Occipital lobe (tissue), 2 donors: Measurements from ENCODE around the gene FBXO44. TPM values are rescaled to one million over a fixed set of nuclear protein-coding genes. Genes with fewer than 3 reads are reported as not detected.
A peak's percentile ranks its signal among the peaks of the same experiment; 100 is the strongest.

Experiments
- DNase-seq: peaks from one replicate; lab custom pipeline; 2025; lab: John Stamatoyannopoulos, UW
- total RNA-seq: library from RNA; depleted of rRNA; stranded (reverse); fragments of >200 nt; gene quantifications from one replicate; pipeline ENCODE4 v1.2.3, GENCODE V29; 2014

Gene FBXO44
- total RNA-seq, 1 donor from 2014 or later = 30.3 TPM

DNA sequence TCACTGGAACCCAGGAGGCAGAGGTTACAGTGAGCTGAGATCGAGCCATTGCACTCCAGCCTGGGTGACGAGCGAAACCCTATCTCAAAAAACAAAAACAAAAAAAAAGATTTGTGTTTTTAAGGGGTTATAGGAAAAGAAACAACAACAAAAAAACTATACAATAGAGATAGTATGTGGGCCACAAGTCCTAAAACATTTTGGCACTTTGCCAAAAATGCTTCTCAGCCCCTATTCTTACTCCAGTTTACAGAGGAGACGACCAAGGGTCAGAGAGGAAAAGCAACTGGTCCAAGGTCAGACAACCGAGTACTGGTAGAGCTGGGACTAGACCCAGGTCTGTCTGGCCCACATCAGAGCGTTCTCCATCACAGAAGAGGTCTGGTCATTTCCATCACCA lies 3.0 kb downstream of the FBXO44 start:
- no peak for DNase-seq

DNA sequence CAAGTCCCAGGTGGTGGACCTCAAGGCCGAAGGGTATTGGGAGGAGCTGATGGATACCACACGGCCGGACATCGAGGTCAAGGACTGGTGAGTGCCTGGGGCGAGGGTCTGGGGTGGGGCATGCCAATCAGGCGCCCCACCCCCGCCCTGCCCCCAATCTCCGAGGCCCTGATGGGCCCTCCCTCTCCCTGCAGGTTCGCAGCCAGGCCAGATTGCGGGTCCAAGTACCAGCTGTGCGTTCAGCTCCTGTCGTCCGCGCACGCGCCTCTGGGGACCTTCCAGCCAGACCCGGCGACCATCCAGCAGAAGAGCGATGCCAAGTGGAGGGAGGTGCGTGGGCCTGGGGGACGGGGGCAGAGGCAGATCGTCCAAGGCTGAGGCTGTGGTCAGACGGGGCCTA lies 3.9 kb downstream of the FBXO44 start:
- no peak for DNase-seq

DNA sequence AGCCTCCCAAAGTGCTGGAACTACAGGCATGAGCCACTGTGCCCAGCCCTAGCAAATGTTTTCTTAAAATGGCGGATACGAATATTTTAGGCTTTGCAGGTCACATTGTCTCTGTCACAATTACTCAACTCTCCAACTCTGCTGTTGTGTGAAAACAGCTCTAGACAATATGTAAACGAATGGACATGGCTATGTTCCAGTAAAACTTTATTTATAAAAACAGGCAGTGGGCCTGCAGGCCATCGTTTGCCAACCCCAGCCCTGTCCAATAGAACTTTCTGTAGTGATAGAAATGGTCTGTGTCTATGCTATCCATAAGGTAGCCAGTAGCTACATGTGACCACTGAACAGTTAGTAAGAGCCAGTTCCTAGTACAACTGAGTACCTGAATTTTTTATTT lies 5.1 kb downstream of the FBXO44 start:
- DNase-seq = no peak

DNA sequence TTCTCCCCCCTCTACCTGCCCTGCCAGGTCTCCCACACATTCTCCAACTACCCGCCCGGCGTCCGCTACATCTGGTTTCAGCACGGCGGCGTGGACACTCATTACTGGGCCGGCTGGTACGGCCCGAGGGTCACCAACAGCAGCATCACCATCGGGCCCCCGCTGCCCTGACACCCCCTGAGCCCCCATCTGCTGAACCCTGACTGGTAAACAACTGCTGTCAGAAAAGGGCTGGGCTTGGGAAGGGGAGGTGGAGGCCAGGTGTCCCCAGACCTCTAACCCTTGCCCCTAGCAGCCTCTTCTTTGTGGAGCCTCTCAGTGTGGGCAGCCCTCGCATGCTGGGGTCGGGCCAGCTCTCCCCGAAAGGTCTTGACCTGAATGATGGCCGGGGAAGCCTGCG lies 6.4 kb downstream of the FBXO44 start:
- DNase-seq = no peak

DNA sequence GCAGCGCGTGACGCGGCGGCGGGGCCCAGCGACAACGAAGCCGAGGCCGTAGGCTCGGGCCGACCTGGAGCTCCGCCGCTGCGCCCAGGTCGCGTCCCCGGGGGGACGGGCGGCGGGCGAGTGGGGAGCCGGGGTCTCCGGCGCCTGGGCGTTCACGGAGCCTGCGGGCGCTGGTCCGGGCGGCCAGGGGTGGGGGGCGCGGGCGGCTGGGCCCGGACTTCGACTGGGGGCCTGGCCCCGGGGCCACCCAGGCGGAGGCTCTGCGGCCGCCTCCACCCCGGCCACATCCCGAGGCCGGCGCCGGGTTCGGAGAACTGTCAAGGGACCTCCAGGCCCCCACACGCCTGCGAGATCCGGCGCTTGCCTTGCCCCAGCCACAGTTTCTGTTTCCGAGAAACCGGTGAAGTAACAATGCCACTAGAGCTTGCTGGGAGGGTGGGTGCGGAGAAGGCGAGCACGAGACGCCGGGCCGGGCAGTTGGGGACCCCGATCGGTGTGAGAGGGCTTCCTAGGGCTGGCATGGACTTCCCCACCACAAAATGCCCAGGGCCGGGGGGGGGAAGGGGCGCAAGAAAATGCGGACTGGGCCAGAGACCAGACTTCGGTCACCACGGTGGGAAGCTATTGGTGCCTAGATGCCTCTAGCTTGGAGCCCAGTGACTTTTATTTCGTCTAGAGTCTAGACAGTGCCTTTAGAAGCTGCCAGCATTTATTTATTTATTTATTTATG lies 9.8 kb downstream of the FBXO44 start:
- no peak for DNase-seq

DNA sequence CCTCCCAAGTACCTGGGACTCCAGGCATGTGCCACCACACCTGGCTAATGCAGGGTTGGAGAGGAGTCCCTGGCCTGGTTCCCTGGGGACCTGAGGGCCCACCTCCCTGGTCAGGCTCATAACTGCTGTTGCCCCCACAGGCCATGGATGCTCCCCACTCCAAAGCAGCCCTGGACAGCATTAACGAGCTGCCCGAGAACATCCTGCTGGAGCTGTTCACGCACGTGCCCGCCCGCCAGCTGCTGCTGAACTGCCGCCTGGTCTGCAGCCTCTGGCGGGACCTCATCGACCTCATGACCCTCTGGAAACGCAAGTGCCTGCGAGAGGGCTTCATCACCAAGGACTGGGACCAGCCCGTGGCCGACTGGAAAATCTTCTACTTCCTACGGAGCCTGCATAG lies 13.8 kb downstream of the FBXO44 start:
- DNase-seq = no peak

DNA sequence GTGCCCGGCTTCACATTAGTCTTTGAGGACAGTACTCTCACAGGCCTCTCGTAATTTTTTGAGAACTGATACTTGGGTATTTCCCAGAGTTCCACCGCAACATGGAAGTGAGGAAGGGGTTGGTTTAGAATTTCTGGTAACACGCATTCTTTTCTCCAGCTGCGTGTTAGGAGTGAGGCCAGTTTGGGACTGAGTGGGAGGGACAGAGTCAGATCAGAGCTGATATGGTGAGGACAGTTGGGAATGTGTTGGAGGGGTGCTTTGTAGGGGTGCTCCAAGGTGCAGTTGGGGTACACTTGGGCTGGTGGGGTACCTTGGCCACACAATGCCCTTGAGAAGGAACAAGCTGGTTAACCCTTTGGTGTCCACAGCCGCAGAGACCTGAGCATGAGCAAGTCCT lies 16.1 kb downstream of the FBXO44 start:
- DNase-seq = no peak

DNA sequence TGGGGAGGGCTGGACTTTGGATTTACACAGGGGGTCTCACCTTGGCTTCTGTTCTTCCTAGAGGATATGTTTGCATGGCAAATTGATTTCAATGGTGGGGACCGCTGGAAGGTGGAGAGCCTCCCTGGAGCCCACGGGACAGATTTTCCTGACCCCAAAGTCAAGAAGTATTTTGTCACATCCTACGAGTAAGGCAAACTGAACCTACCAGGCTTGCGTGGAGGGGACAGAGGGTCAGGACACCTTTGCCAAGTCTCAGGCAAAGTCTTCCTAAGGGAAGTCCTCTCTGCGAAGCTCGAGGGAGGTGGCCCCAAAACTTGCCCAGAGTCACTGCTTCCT lies 16.5 kb downstream of the FBXO44 start:
- no peak for DNase-seq

DNA sequence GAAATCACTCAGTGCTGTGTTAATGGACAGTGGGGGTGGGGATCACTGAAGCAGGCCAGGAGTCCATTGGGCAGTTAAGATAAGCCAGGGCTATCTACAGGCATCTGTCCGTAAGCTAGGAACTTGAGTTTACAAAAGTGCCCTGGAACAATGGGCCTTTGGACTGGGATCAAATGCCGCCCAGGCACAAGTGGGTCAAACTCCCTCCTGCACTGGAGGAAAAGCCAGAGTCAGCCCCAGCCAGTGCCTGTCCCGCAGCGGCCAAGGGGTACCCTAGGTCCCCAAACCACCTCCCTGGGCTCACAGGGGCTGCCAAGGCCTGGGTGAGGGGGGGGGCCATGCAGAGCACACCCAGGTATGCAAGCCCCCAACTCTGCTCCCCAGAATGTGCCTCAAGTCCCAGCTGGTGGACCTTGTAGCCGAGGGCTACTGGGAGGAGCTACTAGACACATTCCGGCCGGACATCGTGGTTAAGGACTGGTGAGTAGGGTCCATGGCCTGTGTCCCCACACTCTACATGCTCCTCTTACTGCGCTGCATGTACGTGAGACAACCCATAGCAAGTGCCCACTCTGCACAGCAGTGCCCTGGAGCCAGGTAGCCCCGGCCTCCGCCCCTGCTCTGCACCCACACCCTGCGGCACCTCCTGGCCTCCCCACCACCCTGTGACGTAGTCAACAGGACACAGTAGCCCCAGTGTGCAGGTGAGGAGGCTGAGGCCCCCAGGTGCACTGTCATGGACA lies 17.0 kb downstream of the FBXO44 start:
- DNase-seq = no peak

DNA sequence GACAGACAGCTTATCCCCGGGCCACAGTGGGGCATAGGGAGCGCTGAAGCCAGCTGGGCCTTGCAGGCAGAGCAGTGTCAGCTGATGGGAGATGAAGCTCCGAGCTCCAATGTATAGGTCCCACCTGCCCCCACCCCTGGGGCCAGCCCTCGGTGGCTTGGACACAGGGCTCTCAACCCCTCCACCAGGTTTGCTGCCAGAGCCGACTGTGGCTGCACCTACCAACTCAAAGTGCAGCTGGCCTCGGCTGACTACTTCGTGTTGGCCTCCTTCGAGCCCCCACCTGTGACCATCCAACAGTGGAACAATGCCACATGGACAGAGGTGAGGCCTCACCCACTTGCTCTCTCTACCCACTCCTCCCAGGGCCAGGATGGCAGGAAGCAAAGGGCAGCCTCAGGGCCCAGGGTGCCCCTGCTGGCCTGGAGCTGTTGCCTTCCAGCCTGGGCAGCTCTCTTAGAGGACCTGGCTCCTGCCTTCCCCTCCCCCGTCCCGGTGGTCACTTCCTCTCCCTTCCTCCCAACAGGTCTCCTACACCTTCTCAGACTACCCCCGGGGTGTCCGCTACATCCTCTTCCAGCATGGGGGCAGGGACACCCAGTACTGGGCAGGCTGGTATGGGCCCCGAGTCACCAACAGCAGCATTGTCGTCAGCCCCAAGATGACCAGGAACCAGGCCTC lies 18.6 kb downstream of the FBXO44 start:
- no peak for DNase-seq

DNA sequence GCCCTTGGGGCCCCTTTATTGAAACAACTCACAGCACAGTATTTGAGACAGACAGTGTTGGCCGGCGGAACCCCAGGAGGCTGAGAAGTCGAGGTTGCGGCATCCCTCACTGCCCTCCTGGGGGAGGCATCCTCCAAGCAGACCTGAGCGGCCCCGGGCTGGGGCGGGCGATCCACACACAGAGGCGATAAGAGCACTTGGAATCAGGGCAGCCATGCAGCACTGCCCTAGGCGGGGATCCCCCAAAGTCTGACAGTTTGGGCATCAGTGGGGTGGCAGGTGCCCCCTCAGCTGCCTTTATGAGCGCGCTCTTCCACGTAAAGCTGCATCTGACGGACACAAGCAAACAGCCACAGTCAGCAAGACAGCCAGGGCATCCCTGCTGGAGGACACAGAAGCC lies 19.8 kb downstream of the FBXO44 start:
- DNase-seq = no peak

DNA sequence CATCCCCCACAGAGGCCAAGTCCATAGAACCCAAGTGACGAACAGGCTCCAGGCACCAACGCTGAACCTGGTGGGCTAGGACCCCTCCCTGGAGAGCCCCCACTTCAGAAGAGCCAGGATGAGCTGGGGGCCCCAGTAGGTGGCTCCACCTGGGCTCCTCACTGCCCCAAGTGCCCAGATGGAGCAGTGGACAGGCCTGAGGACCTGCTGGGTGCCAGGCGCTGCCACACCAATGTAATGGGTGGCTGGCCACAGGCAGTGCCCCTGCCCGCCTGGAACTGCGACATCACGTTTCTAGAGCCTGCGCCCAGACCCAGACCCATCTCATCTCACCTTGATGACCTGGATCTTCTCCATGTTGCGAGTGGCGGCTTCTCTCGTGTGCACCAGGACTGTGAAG lies 20.6 kb downstream of the FBXO44 start:
- DNase-seq = no peak

DNA sequence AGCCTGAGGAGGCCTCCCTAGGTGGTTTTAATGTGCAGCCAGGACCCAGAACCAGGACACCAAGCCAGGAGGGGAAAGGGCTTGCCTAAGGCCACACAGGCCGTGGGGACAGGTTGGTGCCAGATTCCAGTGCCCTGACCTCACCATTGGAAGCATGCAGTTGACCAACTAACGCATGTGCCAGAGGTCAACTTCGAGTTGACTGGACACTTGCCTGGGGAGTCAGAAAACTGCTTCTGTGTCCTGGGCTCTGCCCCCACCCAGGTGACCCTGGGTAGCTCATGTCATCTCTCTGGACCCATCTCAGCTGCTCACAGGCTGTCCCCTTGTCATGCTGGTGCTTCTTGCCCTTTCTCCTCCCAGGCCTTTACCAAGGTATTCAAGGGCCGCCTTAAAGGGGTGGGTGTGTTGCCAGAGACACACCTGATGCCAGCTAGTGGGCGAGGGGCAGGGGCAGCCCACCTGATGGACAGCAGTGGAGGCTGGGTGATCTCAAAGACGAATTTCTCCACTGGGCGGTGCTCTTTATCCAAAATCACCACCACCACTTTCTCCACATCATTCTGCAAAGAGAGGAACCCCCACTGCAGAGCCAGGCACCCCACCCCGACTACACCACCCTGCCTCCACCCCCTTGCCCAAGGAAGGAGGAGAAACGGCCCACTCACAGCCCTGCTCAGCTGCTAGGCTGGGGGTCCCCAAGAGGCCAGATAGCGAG lies 21.9 kb downstream of the FBXO44 start:
- DNase-seq = no peak

DNA sequence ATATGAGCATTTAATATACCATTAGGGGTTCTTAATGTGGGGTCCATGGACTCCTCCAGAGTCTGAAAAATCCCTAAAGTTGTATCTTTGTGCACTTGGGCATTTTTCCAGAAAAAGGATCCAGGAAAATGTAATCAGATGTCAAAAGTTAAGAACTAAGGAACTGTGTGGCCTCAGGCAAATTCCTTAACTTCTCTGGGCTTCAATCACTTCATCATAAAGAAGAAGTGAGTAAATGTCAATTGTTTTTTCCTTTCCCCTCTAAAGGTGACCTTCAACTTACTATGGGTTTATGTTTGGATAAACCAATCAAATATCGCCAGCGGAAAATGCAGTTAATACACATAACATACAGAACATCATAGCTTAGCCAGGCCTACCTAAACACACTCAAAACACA lies 23.8 kb downstream of the FBXO44 start:
- DNase-seq = no peak

DNA sequence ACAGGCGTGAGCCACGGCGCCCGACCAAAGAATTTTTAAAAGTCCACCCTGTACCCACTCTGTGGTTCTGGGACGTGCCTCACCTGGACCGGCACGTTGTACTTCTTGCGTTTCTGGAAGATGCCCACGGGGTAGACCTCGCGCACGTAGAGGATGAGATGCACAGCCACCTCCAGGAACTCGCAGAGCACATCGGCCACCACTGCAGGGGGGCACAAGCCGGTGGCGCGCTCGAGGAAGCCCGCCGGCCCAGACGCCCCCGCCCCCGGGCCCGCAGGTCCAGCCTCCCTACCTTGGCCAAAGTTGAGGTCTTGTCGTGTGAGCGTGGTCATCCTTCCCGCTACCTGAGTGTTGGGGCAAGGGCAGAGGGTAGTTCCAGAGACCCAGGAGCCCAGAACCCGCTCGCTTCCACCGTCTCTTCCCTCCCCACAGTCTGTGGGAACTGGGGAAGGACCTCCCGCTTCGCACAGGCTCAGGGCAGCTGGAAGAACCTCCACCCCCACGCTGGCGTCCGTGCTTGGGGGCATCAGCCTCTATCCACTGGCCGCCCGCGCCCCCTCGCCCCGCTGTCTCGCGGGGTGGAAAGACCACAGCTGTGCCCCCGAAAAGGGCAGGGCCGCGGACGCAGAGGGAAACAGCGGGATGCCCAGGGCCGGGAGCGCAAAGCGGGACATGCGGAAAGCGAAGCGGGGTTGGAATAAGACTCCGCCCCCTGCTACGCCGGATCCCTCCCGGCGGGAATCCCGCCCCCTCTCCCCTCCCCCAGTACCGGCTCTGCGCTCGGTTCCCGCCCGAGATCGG lies 25.8 kb downstream of the FBXO44 start:
- DNase-seq = no peak

DNA sequence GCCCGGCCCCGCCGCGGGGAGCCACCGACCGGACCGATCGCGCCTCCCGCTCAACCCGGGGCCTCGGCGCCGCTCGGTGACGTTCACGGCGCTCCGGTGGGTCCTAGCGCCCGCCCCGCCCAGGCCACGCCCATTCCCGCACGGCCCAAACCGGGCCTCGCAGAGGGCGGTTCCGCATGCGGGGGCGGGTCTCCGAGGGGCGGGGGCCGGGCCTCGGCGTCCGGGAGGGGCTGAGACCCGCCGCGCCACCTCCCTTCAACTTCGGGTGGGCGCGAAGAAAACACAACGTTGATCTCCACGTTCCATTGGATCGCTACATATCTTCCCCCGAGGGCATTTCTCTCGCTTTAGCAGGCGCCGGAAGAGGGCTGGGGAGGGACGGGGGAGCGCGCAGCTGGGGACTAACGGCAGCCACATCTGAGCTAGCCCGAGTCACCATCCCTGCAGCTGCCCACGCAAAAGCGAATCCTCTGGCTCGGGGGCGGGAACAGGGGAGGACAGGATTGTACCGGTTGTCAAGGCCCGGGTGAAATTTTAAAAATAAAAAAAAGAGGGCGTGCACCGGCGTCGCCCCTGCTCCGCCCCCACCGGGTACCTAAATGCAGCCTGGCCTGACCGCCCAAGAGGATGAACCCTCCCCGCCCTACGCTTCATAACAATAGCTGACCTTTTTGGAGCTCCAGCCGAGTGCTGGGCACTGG lies 26.5 kb downstream of the FBXO44 start, which contains the start of gene MAD2L2:
Gene MAD2L2, minus strand, starts transcription at position 78 of the 701 bp plus-strand sequence. CDS start 547 bp downstream, outside the sequence.
- DNase-seq = peak; percentile 81

DNA sequence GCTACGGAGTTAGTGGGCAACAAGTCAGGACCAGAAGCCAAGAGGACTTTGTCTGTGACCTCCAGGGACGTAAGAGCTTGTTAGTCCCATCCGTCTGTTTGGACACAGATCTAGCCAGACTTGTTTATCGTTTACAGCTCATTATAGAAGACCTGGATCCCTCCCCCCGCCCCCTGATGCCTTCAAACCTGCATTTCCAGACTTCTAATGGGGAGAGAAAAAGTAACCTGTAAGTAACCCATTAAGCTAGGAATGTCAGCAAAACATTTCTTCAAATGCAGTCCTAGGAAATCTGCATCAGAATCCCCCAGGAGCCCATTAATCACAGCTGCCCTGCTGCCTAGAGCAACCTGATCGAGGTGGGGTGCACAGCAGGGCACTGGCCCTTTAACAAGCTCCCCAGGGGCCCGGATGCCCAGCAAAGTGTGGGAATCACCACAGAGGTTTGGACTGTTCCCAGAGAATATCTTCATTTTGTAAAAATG lies 27.7 kb downstream of the FBXO44 start:
- DNase-seq = no peak

DNA sequence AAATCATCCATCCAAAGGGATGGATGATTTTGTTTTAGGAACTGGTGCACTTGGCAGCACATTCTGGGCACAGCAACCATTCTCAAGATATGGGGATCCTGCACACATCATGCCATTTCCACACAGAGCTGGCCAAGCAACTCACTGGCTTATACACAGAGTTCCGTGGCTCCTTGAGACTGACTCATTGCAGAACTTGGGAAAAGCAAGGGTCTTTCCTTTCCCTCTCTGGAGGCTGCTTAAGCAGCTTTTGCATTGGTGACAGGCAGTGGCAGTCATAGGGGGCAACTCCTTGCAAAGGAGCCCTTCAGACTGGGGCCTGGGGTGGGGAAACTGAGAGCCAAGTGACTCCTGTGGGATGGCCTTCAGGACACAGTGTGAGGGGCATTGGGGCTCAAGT lies 28.1 kb downstream of the FBXO44 start:
- no peak for DNase-seq

DNA sequence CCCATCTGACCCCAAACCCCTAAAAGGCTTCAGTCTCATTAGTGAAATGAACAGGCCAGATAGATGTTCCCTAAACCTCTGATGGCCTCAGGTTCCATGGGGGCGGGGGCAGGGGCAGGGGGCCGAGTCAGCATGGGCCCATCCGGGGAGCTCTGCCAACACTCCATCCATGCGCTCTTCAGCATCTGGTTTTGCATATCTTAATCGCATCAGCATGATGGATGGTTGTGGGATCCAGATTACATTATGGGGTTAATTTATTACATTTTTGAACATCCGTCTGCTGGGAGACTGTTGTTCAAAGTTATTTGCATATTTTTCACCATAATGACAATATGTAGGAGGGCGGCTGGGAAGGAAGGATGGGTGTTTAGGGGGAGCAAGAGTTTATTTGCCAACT lies 29.4 kb downstream of the FBXO44 start:
- no peak for DNase-seq

DNA sequence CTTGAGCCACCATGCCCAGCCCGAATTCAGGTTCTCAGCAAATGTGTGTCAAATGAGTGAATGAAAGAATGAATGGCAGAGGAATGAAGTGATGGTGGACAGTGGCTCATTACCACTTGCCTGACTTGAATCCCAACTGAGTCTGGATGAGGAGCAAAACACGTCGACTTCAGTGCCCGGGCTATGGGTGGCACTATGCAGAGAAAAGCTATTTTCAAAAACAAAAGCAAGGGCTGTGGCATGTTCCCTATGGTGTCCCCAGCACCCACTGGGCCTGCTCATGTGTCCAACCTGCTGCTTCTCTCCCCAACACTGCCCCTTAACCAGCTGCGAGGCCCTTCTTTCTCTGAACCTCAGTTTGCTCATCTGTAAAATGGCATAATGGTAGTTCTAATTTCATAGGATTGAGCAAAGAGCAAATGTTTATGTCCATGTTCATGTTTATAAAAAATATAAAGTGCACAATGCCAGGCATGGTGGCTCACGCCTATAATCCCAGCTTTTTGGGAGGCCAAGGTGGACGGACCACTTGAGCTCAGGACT lies 30.6 kb downstream of the FBXO44 start:
- DNase-seq = no peak
